A549 (cell line): ENCODE data around the gene ZFP62.

Source experiments
- BCL3 ChIP-seq: fragments of >200 bp; sonication (Bioruptor Twin); formaldehyde crosslinking; IDR thresholded peaks from 3 replicates; pipeline ENCODE4 v1.6.1; 2016
- CHD2 ChIP-seq: fragments of 150-350 bp; IDR thresholded peaks from 2 replicates; pipeline ENCODE4 v1.6.1; 2014; ENCODE audit warnings: low read length; ENCODE audit not compliant: partially characterized antibody
- EP300 ChIP-seq, 2 experiments: fragments of >200 bp; sonication (Bioruptor Twin); formaldehyde crosslinking; IDR thresholded peaks; 2 replicates in 1 of 2; 3 replicates in 1 of 2; pipeline ENCODE4 v1.6.1; 2016 to 2017
- JUN ChIP-seq, 2 experiments: fragments of >200 bp; sonication (Bioruptor Twin); formaldehyde crosslinking; IDR thresholded peaks; 2 replicates in 1 of 2; 3 replicates in 1 of 2; pipeline ENCODE4 v1.6.1; 2016 to 2017
- JUNB ChIP-seq: fragments of >200 bp; sonication (Bioruptor Twin); formaldehyde crosslinking; IDR thresholded peaks from 2 replicates; pipeline ENCODE4 v1.6.1; 2016
- MAFK ChIP-seq: fragments of 450-650 bp; IDR thresholded peaks from 2 replicates; pipeline ENCODE4 v1.6.1; 2014; ENCODE audit not compliant: partially characterized antibody
- MYC ChIP-seq: IDR thresholded peaks from 2 replicates; pipeline ENCODE4 v1.6.1; 2012; ENCODE audit warnings: mild to moderate bottlenecking, inconsistent platforms, low read length, improper control_type of control experiment, borderline replicate concordance
- POLR2A ChIP-seq: IDR thresholded peaks from 2 replicates; pipeline ENCODE4 v1.6.1; 2012; ENCODE audit warnings: mild to moderate bottlenecking, low read length
- REST ChIP-seq: fragments of 200-600 bp; sonication (generic); IDR thresholded peaks from 2 replicates; pipeline ENCODE4 v1.6.1; 2016; ENCODE audit warnings: antibody characterized with exemption, mild to moderate bottlenecking, moderate library complexity
- RNF2 ChIP-seq: fragments of 200-600 bp; sonication (generic); IDR thresholded peaks from 2 replicates; pipeline ENCODE4 v1.6.1; 2016; ENCODE audit warnings: low read depth, mild to moderate bottlenecking, antibody characterized with exemption, moderate library complexity, borderline replicate concordance
- TF ChIP-seq, protein P1 (sequence below): fragments of >200 bp; sonication (Bioruptor Twin); formaldehyde crosslinking; IDR thresholded peaks from 3 replicates; pipeline ENCODE4 v1.5.1; 2016
- TF ChIP-seq, protein P2 (sequence below): IDR thresholded peaks from 2 replicates; pipeline ENCODE4 v1.6.1; 2012; ENCODE audit warnings: low read depth, borderline replicate concordance
- TF ChIP-seq, protein P3 (sequence below): fragments of 150-350 bp; IDR thresholded peaks from 2 replicates; pipeline ENCODE4 v1.6.1; 2014; ENCODE audit warnings: low read depth, mild to moderate bottlenecking, low read length

GRCh38 chr5:180823346-180823745 lies 37.7 kb downstream of the ZFP62 start:
- TF ChIP-seq CHD2 (no peak), JUN (IDR thresholded peaks at IDR 0.05) (no peak), EP300 (IDR thresholded peaks at IDR 0.05) (no peak), REST (no peak), JUNB (no peak), MAFK (no peak), POLR2A (no peak), RNF2 (no peak), BCL3 (no peak), MYC (no peak)
- TF ChIP-seq, protein P1, sequence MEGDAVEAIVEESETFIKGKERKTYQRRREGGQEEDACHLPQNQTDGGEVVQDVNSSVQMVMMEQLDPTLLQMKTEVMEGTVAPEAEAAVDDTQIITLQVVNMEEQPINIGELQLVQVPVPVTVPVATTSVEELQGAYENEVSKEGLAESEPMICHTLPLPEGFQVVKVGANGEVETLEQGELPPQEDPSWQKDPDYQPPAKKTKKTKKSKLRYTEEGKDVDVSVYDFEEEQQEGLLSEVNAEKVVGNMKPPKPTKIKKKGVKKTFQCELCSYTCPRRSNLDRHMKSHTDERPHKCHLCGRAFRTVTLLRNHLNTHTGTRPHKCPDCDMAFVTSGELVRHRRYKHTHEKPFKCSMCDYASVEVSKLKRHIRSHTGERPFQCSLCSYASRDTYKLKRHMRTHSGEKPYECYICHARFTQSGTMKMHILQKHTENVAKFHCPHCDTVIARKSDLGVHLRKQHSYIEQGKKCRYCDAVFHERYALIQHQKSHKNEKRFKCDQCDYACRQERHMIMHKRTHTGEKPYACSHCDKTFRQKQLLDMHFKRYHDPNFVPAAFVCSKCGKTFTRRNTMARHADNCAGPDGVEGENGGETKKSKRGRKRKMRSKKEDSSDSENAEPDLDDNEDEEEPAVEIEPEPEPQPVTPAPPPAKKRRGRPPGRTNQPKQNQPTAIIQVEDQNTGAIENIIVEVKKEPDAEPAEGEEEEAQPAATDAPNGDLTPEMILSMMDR: no peak
- TF ChIP-seq, protein P2, sequence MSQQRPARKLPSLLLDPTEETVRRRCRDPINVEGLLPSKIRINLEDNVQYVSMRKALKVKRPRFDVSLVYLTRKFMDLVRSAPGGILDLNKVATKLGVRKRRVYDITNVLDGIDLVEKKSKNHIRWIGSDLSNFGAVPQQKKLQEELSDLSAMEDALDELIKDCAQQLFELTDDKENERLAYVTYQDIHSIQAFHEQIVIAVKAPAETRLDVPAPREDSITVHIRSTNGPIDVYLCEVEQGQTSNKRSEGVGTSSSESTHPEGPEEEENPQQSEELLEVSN: no peak
- TF ChIP-seq, protein P3, sequence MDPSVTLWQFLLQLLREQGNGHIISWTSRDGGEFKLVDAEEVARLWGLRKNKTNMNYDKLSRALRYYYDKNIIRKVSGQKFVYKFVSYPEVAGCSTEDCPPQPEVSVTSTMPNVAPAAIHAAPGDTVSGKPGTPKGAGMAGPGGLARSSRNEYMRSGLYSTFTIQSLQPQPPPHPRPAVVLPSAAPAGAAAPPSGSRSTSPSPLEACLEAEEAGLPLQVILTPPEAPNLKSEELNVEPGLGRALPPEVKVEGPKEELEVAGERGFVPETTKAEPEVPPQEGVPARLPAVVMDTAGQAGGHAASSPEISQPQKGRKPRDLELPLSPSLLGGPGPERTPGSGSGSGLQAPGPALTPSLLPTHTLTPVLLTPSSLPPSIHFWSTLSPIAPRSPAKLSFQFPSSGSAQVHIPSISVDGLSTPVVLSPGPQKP: no peak
